Measurements from ENCODE around the gene SEMA4B.

DNA sequence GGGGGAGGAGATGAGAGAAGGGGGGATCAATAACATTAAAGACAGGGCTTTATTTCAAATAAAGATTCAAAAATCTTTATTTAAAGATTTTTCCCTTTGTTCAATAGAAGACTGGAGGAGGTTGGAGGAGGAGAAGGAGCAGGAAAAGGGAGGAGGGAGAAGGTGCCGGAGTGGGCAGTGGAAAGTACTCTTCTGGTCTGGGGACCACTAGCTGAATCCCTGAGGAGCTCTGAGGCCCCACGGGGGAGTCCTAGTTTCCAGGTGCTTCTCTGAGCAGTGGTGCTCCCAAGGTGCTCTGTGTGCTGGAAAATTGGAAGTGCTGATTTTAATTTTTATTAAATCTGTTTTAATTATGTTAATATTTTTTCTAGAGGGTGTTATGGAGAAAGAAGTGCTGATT lies 19.4 kb upstream of the SEMA4B start:
- TF ChIP-seq, protein P1, sequence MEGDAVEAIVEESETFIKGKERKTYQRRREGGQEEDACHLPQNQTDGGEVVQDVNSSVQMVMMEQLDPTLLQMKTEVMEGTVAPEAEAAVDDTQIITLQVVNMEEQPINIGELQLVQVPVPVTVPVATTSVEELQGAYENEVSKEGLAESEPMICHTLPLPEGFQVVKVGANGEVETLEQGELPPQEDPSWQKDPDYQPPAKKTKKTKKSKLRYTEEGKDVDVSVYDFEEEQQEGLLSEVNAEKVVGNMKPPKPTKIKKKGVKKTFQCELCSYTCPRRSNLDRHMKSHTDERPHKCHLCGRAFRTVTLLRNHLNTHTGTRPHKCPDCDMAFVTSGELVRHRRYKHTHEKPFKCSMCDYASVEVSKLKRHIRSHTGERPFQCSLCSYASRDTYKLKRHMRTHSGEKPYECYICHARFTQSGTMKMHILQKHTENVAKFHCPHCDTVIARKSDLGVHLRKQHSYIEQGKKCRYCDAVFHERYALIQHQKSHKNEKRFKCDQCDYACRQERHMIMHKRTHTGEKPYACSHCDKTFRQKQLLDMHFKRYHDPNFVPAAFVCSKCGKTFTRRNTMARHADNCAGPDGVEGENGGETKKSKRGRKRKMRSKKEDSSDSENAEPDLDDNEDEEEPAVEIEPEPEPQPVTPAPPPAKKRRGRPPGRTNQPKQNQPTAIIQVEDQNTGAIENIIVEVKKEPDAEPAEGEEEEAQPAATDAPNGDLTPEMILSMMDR (IDR thresholded peaks at IDR 0.05): no peak
- no peak for TF ChIP-seq POLR2A (IDR thresholded peaks at IDR 0.05)
